GM12865 (cell line): ENCODE data around the gene CST7.

Experiments
- DNase-seq: peaks from one replicate; pipeline ENCODE4 v3.0.0; 2010; ENCODE audit warnings: low read depth
- H3K4me3 ChIP-seq: 2 replicates; pipeline ENCODE4 v1.5.1; 2011; ENCODE audit warnings: mild to moderate bottlenecking, low read depth, low read length, control low read depth
- CTCF ChIP-seq: IDR thresholded peaks from 2 replicates; pipeline ENCODE4 v1.5.1; 2011; ENCODE audit warnings: low read length, control low read depth, low read depth, inconsistent platforms; ENCODE audit not compliant: insufficient read depth; ENCODE audit errors: missing control alignments

Gene CST7

GRCh38 chr20:24962510-24962909, 13.4 kb downstream of the CST7 start:
- no peak overlapping the region for H3K4me3 ChIP-seq
- DNase-seq, result no peak
- no peak for TF ChIP-seq CTCF

- TF ChIP-seq CTCF, result no peak
- H3K4me3 ChIP-seq, result no peak overlapping the region
- no peak for DNase-seq
Measured at GRCh38 chr20:24963672-24964505, 14.8 kb downstream of the CST7 start.

- no peak for TF ChIP-seq CTCF
- DNase-seq, result no peak
Measured at GRCh38 chr20:24964506-24964840, 15.4 kb downstream of the CST7 start.

GRCh38 chr20:24965065-24965919, 16.2 kb downstream of the CST7 start:
- TF ChIP-seq CTCF, result no peak
- no peak overlapping the region for H3K4me3 ChIP-seq

More at GRCh38 chr20:24964506-24964840, 15.4 kb downstream of the CST7 start:
- H3K4me3 ChIP-seq, result no peak overlapping the region

GRCh38 chr20:24966317-24967012, 17.4 kb downstream of the CST7 start:
- no peak for DNase-seq
- no peak for TF ChIP-seq CTCF
- no peak overlapping the region for H3K4me3 ChIP-seq

More at GRCh38 chr20:24965065-24965919, 16.2 kb downstream of the CST7 start:
- no peak for DNase-seq

GRCh38 chr20:24968278-24968800, 19.3 kb downstream of the CST7 start:
- TF ChIP-seq CTCF, result no peak
- no peak for DNase-seq
- H3K4me3 ChIP-seq, result no peak overlapping the region
